K562 (cell line): ENCODE measurements around the gene CBFA2T3. TPM values are rescaled to one million over a fixed set of nuclear protein-coding genes. Genes with fewer than 3 reads are reported as not detected.

Source experiments
- ARID1B ChIP-seq: fragments of 450-650 bp; IDR thresholded peaks from 2 replicates; pipeline ENCODE4 v1.6.1; 2016; ENCODE audit warnings: antibody characterized with exemption, mild to moderate bottlenecking, inconsistent platforms
- ATF1 ChIP-seq, 2 experiments: fragments of 450-650 bp in 1 of 2; IDR thresholded peaks; 2 replicates each; pipeline ENCODE4 v1.6.1; 2016; ENCODE audit warnings: missing compliant biosample characterization in 1 of 2, missing genetic modification characterization in 1 of 2
- EGR1 ChIP-seq: fragments of 450-650 bp; conservative IDR thresholded peaks from 2 replicates; pipeline ENCODE4 v1.6.1; 2017; ENCODE audit warnings: mild to moderate bottlenecking
- FIP1L1 ChIP-seq: fragments of 200-400 bp; formaldehyde crosslinking; IDR thresholded peaks from 2 replicates; pipeline ENCODE4 v1.6.1; 2018; ENCODE audit warnings: mild to moderate bottlenecking, low read depth, low read length; ENCODE audit not compliant: poor library complexity, severe bottlenecking
- KLF1 ChIP-seq: fragments of 450-650 bp; IDR thresholded peaks from 2 replicates; pipeline ENCODE4 v1.6.1; 2016; ENCODE audit warnings: missing genetic modification characterization, missing compliant biosample characterization
- LARP7 ChIP-seq: fragments of 450-650 bp; IDR thresholded peaks from 2 replicates; pipeline ENCODE4 v1.6.1; 2016
- RERE ChIP-seq: sonication (generic); formaldehyde crosslinking; IDR thresholded peaks from 2 replicates; pipeline ENCODE4 v1.8.0; 2023; ENCODE audit warnings: missing genetic modification reagents, mild to moderate bottlenecking, borderline replicate concordance
- SAP30 ChIP-seq: fragments of 200-600 bp; sonication (generic); IDR thresholded peaks from 2 replicates; pipeline ENCODE4 v1.6.1; 2012; ENCODE audit warnings: borderline replicate concordance, low read depth, mild to moderate bottlenecking, moderate library complexity, low read length, control low read depth, inconsistent platforms; ENCODE audit not compliant: insufficient read depth, poor library complexity, severe bottlenecking
- SRF ChIP-seq, 2 experiments: fragments of 250-450, 450-650 bp in 1 of 2; sonication (Bioruptor Pico) in 1 of 2; sonication (generic) in 1 of 2; formaldehyde crosslinking; IDR thresholded peaks; 2 replicates each; pipeline versions ENCODE4 v1.5.0 to v1.5.1; 2020 to 2022; ENCODE audit warnings: mild to moderate bottlenecking in 1 of 2, missing genetic modification reagents in 1 of 2
- XRCC5 ChIP-seq: fragments of 200-400 bp; formaldehyde crosslinking; IDR thresholded peaks from 2 replicates; pipeline ENCODE4 v1.6.1; 2017; ENCODE audit warnings: low read depth, mild to moderate bottlenecking, low read length
- polyA plus RNA-seq, 8 experiments: library from polyadenylated mRNA; depleted of rRNA in 4 of 8; stranded (reverse) in 5 of 8; unstranded in 3 of 8; fragments of >200 nt; fragmentation: Nextera tagmentation in 2 of 8; fragmentation: Illumina TruSeq in 1 of 8; extraction: Ambion mirVana in 2 of 8; extraction: Trizol in 1 of 8; gene quantifications; 2 replicates each; pipeline versions ENCODE4 v1.2.1 to v1.2.3, GENCODE V29; 2011 to 2014; ENCODE audit warnings: inconsistent platforms in 1 of 8, missing spikeins in 1 of 8
- total RNA-seq, 7 experiments: library from RNA; depleted of rRNA in 6 of 7; stranded (reverse); fragments of >200 nt in 6 of 7; fragmentation: Illumina TruSeq in 2 of 7; extraction: Trizol in 2 of 7; gene quantifications; 2 replicates each; pipeline versions ENCODE4 v1.2.1 to v1.2.3, GENCODE V29; 2011 to 2021; ENCODE audit warnings: low replicate concordance in 1 of 7
- TF ChIP-seq, protein P1 (sequence below): fragments of 250-450 bp; sonication (Bioruptor Pico); IDR thresholded peaks from 2 replicates; pipeline ENCODE4 v1.4.0; 2020; ENCODE audit warnings: mild to moderate bottlenecking, moderate library complexity
- TF ChIP-seq, protein P2 (sequence below): IDR thresholded peaks from 2 replicates; pipeline ENCODE4 v1.6.1; 2011; ENCODE audit not compliant: insufficient read length; ENCODE audit errors: extremely low read depth
- TF ChIP-seq, protein P3 (sequence below), 2 experiments: fragments of 250-450 bp in 1 of 2; fragments of 450-650 bp in 1 of 2; sonication (Bioruptor Pico) in 1 of 2; IDR thresholded peaks; 2 replicates each; pipeline versions ENCODE4 v1.6.1 to v1.8.0; 2016 to 2021; ENCODE audit warnings: mild to moderate bottlenecking in 2 of 2, moderate library complexity in 2 of 2, missing compliant biosample characterization in 1 of 2, missing genetic modification characterization in 1 of 2

CBFA2T3 gene
- total and polyA plus RNA-seq, 9 of the 15 experiments (the other 6 are each of a cell fraction or from before 2014, with no cell fraction given) = 2.3 to 145 (median 6.7) TPM

DNA sequence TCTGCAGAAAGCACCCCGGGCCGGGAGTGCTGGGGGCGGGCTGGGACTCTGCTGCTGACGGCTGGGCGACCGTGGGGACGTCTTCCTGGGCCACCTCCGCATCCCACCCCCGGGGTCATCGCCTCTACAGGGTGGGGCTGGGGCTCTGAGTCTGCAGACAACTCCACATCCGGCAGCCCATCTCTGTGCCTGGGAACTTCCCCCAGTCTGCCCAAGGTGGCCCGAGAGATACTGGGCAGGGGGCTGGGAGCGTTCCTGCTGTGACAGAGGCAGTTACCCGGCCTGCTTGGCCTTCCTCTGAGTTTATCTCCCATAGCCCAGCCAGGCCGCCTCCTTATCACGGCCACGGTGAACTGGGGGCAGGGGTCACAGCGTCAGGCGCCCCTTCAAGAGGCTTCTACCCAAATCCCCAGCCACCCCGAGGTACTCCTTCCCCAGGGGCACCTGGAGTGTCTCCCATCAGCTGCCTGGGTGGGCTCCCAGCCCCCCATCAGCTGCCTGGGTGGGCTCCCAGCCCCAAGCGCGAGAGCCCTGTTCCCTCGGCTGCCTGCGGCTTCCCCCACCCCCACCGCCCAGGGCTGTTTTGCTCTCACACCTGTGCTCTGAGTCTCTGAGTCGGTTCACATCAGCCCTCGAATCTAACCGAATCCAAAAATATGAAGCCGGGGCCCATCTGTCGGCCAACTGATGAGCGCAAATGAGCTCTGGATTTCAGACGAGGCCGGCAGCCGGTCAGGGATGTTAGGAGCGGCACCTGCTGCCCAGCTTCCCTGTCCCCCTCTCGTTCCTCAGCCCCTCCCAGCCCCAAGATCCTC, 15.6 kb upstream of the CBFA2T3 start (continued):
- 0 out of 4 replicates have a peak, but pooled peaks have one; percentile 34 to 76 for TF ChIP-seq SRF (CRISPR knock-in tag; IDR thresholded peaks at IDR 0.05)
- TF ChIP-seq EGR1 = peak; percentile 100
- 0 out of 2 replicates have a peak, but pooled peaks have one; percentile 48 for TF ChIP-seq LARP7
- peak; percentile 100 for TF ChIP-seq ARID1B
- TF ChIP-seq RERE (CRISPR knock-in tag) = 0 out of 2 replicates have a peak, but pooled peaks have one; percentile 73
- peak; percentile 14 for TF ChIP-seq SAP30
- peak; percentile 82 for TF ChIP-seq KLF1
- peak; percentile 62 for TF ChIP-seq FIP1L1
- TF ChIP-seq, protein P1, sequence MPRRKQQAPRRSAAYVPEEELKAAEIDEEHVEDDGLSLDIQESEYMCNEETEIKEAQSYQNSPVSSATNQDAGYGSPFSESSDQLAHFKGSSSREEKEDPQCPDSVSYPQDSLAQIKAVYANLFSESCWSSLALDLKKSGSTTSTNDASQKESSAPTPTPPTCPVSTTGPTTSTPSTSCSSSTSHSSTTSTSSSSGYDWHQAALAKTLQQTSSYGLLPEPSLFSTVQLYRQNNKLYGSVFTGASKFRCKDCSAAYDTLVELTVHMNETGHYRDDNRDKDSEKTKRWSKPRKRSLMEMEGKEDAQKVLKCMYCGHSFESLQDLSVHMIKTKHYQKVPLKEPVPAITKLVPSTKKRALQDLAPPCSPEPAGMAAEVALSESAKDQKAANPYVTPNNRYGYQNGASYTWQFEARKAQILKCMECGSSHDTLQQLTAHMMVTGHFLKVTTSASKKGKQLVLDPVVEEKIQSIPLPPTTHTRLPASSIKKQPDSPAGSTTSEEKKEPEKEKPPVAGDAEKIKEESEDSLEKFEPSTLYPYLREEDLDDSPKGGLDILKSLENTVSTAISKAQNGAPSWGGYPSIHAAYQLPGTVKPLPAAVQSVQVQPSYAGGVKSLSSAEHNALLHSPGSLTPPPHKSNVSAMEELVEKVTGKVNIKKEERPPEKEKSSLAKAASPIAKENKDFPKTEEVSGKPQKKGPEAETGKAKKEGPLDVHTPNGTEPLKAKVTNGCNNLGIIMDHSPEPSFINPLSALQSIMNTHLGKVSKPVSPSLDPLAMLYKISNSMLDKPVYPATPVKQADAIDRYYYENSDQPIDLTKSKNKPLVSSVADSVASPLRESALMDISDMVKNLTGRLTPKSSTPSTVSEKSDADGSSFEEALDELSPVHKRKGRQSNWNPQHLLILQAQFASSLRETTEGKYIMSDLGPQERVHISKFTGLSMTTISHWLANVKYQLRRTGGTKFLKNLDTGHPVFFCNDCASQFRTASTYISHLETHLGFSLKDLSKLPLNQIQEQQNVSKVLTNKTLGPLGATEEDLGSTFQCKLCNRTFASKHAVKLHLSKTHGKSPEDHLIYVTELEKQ = 0 out of 2 replicates have a peak, but pooled peaks have one; percentile 34
- TF ChIP-seq, protein P2, sequence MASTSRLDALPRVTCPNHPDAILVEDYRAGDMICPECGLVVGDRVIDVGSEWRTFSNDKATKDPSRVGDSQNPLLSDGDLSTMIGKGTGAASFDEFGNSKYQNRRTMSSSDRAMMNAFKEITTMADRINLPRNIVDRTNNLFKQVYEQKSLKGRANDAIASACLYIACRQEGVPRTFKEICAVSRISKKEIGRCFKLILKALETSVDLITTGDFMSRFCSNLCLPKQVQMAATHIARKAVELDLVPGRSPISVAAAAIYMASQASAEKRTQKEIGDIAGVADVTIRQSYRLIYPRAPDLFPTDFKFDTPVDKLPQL = no peak
- no peak for TF ChIP-seq ATF1 (CRISPR knock-in tag; IDR thresholded peaks at IDR 0.05)
- peak; percentile 84 for TF ChIP-seq ATF1 (tag; IDR thresholded peaks at IDR 0.05)
- TF ChIP-seq, protein P3, sequence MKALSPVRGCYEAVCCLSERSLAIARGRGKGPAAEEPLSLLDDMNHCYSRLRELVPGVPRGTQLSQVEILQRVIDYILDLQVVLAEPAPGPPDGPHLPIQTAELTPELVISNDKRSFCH (CRISPR knock-in tag; IDR thresholded peaks at IDR 0.05) = no peak
- TF ChIP-seq, protein P3 (tag; IDR thresholded peaks at IDR 0.05) = peak; percentile 89
- peak; percentile 82 for TF ChIP-seq XRCC5
